ENCODE measurements around the gene LDB3.

- TF ChIP-seq, protein P1, sequence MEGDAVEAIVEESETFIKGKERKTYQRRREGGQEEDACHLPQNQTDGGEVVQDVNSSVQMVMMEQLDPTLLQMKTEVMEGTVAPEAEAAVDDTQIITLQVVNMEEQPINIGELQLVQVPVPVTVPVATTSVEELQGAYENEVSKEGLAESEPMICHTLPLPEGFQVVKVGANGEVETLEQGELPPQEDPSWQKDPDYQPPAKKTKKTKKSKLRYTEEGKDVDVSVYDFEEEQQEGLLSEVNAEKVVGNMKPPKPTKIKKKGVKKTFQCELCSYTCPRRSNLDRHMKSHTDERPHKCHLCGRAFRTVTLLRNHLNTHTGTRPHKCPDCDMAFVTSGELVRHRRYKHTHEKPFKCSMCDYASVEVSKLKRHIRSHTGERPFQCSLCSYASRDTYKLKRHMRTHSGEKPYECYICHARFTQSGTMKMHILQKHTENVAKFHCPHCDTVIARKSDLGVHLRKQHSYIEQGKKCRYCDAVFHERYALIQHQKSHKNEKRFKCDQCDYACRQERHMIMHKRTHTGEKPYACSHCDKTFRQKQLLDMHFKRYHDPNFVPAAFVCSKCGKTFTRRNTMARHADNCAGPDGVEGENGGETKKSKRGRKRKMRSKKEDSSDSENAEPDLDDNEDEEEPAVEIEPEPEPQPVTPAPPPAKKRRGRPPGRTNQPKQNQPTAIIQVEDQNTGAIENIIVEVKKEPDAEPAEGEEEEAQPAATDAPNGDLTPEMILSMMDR (IDR thresholded peaks at IDR 0.05; ENCODE audit: control extremely low read depth in 1 of 3, insufficient read depth in 1 of 3, low read depth in 1 of 3, low read length in 3 of 3) = no peak
- TF ChIP-seq MAFK (IDR thresholded peaks at IDR 0.05; ENCODE audit: low read depth, low read length) (no peak), EZH2 (IDR thresholded peaks at IDR 0.05; ENCODE audit: low read depth, low read length, severe bottlenecking) (no peak), POLR2AphosphoS5 (IDR thresholded peaks at IDR 0.05; ENCODE audit: low read depth, low read length) (no peak), POLR2A (IDR thresholded peaks at IDR 0.05; ENCODE audit: control extremely low read depth in 1 of 2, low read depth in 2 of 2, low read length in 2 of 2) (no peak), HDAC2 (IDR thresholded peaks at IDR 0.05; ENCODE audit: borderline replicate concordance in 1 of 2, low read depth in 2 of 2, low read length in 2 of 2) (no peak), RAD21 (IDR thresholded peaks at IDR 0.05 in 1 of 2, conservative IDR thresholded peaks at IDR 0.05 in 1 of 2; ENCODE audit: low read depth in 2 of 2, low read length in 2 of 2) (no peak)
These were observed 23.4 kb upstream of the LDB3 start for GRCh38 chr10:86644794-86645445.

Measured in H1 (cell line).